GM19397 (cell line): ENCODE measurements around the gene TEKTIP1.

Experiments used
- ATAC-seq: cut with Tn5 transposase; IDR thresholded peaks from one replicate; pipeline ENCODE4 v1.9.1; 2021; ENCODE audit warnings: mild to moderate bottlenecking, moderate library complexity; ENCODE audit not compliant: unreplicated experiment

TEKTIP1 gene

DNA sequence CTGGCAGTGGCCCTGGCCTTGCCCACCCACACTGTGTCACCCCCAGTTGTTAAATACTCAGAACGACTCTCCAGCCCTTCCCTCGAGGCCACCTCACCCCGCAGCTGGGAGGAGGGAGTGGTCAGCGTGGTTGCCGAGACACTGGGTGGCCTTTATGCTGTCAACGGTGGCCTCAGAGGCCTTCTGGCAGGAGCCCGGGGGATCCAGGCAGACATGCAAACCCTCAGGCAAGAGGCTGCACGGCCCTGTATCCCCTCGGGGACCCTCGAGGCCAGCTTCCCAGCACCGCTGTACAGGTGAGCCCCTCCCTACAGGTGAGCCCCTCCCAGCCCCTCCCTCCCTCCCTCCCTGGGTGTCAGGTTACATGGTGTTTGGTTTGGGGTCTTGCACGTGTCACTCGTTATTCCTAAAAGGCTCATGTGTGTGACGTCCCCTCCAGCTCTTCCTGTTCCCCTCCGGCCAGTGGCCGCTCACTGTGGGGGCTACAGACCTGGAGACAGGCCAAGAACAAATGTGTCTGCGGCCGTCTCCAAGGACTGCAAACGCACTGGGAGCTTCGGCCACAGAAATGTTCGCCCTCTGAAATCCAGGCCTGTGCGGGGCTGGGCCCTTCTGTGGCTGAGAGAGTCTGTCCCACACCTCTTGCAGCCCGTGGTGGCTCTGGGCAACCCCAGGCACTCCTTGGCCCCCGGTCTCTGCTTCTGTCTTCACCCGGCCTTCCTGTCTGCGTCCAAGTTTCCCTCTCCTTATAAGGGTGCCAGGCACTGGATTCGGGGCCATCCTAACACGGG is at the start of gene TEKTIP1:
Gene TEKTIP1, plus strand, starts transcription at position 210 of the 791 bp plus-strand sequence. Its CDS starts 4 bp downstream, at position 214.
- ATAC-seq: no peak

GRCh38 chr19:3491396-3492119 is 47.4 kb upstream of the TEKTIP1 start:
- no peak for ATAC-seq

DNA sequence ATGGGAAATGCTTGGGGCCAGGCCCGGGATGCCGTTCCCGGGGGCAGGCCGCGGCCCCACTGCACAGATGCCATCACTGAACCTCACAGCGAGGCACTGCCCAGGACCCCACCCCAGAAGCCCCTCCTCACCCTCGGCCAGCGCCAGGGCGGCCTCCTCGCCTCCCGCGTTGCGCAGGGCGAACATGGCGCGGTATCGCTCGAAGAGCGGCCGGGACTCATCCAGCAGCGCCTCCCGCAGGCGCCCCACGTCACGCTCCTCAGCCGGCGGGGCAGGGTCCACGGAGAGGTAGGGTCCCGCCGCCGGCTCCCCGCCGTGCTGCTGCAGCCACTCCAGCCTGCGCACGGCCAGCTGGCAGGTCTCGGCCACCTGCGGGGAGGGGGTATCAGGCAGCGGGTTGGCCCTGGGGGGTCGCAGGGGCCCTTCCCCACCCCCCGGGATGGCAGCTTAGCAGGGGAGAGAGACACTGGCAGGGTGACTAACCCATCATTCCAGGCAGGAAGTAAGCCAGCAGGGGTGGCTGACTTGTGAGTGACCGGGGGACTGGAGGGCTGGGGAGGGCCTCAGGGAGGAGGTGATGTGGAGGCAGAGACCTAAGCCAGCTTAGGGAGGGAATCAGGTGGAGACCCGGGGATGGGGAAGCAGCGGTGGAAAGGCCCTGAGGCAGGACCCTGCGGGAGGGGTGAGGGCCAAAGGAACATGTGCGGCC is 46.7 kb upstream of the TEKTIP1 start:
- ATAC-seq: no peak

DNA sequence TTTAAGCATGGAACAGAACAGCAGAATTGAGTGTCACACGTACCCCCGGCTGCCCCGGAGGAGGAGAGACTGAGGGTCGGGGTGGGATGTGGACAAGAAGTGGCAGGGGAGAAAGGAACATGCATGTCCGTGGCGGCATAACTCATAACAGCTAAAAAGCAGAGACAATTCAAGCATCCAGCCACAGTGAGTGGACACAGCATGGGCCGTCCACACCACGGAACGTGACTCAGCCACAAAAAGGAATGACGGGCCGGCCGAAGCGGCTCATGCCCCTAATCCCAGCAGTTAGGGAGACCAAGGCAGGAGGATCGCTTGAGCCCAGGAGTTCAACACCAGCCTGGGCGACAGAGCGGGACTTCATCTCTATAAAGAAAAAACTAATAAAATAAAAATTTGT is 46.1 kb upstream of the TEKTIP1 start:
- no peak for ATAC-seq

GRCh38 chr19:3493651-3494050 is 45.3 kb upstream of the TEKTIP1 start:
- ATAC-seq: no peak

- no peak for ATAC-seq
These were observed 44.9 kb upstream of the TEKTIP1 start for GRCh38 chr19:3494051-3494450.

DNA sequence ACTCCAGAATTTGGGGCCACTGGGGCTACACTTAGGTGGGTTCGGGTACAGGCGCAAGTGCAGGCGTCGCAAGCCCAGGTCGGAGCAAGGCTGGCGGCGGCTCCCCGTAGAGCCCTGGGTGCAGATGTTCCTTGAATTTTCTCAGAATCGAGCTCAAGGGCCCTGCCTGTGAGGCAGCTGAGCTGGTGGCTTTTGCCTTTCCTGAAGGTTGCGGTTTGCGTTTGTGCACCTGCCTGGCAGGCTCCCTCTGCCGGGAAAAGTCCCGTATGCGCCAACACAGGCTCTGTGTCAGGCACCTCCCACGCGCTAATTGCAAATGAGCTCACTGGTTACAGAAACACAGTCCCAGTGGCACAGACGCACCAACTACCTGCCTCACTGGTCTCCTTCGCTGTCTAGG is 44.4 kb upstream of the TEKTIP1 start:
- no peak for ATAC-seq

DNA sequence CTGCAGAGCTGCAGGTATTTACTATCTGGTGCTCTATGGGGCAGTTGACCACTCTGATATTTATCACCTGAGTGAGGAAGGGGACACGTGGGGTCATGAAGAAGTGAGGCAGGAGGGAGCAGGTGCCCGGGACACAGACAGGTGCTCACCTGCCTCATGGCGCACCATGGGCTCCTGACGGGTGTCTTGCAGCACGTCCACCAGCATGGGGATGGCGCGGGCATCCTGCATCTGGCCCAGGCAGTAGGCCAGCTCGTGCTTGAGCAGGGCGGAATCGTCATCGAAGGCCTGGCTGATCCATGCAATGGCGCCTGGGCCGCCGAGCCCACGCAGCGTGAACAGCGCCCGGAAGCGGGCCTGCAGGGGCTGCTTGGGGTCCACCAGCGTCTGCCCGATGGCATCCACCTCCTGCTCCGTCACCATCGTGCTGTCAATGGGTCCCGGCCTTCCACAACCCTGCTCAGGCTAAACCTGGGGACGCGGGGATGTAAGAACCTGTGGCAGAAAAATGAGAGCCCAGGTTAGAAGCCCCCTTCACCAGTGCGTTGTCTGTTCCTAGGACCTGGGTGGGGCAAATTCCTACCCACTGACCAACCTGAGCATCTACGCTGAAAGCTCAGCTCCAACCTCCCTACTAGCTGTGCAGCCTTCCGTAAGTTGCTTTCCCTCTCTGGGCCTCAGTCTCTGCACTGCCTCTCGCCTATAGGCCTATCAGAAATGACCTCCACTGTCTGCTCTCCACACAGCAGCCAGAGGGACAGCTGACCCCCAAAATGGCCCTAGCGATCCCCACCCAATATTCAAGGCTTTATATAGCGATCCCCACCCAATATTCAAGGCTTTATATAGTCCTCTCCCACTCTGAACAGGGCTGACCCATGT is 42.3 kb upstream of the TEKTIP1 start:
- ATAC-seq: no peak

- no peak for ATAC-seq
These were observed 41.0 kb upstream of the TEKTIP1 start for GRCh38 chr19:3497757-3498520.

DNA sequence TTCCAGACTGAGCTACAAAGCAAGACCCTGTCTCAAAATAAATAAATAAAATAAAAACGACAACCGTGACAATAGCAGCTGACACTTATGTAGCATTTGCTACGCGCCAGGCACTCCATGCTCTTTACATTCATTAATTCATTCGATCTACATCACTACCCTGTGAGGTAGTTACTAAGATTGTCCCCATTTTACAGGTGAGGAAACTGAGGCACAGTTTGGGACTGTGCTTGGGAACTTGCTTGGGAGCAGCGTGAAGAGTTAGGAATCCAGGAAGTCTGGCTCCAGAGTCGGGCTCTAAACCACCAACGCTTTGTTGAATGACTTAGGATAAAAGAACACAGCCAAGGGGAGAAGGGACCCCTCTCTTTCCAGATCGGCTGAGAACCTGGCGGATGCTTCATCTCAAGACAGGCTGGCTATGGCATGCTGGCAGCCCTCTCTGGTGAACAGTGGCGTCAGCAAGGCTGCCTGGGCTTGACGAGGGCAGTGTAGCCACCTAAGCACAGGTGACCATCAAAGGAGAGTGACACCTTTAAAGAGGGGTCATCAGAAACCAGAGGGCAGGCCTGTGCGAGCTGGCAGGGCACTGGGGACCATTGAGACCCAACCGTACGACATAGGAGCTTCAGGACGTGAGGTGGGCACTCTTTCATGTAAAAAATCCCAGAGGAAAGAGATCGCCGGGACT is 39.1 kb upstream of the TEKTIP1 start:
- ATAC-seq: no peak

DNA sequence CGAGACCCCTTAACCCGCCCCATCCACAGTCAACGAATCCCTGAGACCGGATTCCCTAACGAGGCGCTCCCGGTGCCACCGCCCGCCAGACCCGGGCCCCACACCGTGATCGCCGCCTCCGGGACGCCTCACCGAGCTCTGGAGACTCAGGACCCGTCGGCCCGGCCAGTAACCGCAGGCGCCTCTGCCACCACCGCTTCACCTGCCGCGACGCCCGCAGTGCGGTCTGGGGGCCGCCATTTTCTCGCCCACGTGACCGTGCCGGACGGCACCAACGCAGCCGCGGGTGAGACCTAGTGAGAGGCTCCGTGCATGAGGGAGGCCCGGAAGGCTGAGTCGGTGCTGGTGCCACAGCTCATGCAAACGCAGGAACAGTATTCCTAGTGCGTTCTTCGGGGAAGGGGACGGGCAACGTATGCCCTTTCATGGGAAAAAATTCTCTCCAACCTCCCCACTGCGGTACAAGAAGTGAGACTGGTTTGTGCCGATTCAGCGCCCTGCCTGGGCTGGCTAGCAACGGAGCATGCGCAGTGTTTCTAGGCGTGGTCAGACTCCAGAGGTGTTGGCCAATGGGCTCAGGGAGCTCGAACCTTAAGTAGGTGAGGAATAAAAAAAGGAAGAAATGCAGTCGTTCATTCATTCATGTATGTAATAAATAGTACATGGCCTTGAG is 38.4 kb upstream of the TEKTIP1 start, which contains the start of gene DOHH:
Gene DOHH, minus strand, starts transcription at position 246 of the 673 bp plus-strand sequence. CDS start 3,860 bp downstream, outside the sequence.
- peak; percentile 85 for ATAC-seq

- ATAC-seq: no peak
These were observed 37.2 kb upstream of the TEKTIP1 start for GRCh38 chr19:3501780-3502179.

GRCh38 chr19:3503036-3503572 is 35.9 kb upstream of the TEKTIP1 start:
- no peak for ATAC-seq

- no peak for ATAC-seq
These were observed 34.2 kb upstream of the TEKTIP1 start for GRCh38 chr19:3504735-3505134.

- ATAC-seq: peak; percentile 81
These were observed 33.2 kb upstream of the TEKTIP1 start, which contains the start of gene FZR1 for GRCh38 chr19:3505598-3506383. Gene FZR1 (plus strand): TSS chr19:3506311. CDS start chr19:3522990, 16,679 bp downstream.

DNA sequence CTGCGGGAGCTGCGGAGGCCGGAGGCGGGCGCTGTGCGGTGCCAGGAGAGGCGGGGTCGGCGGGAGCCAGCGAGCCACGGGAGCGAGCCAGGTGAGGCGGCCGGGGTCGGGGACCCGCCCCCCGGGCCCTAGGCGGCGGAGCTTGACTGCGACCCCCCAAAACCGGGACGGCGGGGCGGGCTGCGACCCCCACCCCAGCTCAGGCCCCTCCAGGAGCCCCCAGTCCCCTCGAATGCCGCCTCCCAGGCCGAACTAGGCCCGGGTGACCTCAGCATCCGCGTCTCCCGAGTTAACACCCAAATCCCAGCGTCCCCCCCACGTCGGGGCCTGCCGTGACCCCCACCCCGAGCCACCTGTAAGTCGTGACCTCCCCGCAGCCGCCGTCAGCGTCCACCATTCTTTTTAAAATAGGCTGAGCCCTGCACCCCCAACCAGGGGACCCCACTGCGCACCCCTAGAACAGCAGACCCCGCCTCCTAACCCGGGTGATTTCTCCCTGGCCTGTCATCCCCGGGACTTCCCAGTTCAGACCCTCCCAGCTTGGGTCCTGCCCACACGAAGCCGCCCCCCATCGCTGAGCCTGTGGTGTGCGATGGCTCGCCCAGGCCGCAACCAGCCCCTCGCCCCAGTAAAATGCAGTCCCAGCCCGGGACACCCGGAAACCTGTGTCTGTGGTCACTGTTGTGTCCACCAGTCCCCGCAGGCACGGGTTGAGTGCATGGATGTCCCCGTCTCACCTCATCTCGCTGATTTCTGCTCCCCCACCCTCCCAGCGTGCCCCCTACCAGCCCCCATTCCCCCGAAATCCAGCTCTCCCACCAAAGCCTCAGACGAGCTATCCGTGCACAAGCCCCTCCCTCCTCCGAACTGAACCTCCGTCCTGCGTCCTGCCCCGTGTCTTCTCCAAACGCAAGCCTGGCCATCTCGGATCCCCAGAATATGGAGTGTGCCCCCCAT is 32.3 kb upstream of the TEKTIP1 start:
- ATAC-seq: peak; percentile 6
